NCI-H1105 treated with DMSO at 0.1 percent for 48 hours (cell line): ENCODE results near the gene SGCE.
"Not testable (repeated sequence)": the region's sequence is repeated elsewhere in the genome, so short reads cannot be mapped to it uniquely, and the experiment has no call there.

Experiments used
- DNase-seq: peaks from one replicate; lab custom pipeline; 2025; lab: John Stamatoyannopoulos, UW

SGCE gene, protein sequence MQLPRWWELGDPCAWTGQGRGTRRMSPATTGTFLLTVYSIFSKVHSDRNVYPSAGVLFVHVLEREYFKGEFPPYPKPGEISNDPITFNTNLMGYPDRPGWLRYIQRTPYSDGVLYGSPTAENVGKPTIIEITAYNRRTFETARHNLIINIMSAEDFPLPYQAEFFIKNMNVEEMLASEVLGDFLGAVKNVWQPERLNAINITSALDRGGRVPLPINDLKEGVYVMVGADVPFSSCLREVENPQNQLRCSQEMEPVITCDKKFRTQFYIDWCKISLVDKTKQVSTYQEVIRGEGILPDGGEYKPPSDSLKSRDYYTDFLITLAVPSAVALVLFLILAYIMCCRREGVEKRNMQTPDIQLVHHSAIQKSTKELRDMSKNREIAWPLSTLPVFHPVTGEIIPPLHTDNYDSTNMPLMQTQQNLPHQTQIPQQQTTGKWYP

DNA sequence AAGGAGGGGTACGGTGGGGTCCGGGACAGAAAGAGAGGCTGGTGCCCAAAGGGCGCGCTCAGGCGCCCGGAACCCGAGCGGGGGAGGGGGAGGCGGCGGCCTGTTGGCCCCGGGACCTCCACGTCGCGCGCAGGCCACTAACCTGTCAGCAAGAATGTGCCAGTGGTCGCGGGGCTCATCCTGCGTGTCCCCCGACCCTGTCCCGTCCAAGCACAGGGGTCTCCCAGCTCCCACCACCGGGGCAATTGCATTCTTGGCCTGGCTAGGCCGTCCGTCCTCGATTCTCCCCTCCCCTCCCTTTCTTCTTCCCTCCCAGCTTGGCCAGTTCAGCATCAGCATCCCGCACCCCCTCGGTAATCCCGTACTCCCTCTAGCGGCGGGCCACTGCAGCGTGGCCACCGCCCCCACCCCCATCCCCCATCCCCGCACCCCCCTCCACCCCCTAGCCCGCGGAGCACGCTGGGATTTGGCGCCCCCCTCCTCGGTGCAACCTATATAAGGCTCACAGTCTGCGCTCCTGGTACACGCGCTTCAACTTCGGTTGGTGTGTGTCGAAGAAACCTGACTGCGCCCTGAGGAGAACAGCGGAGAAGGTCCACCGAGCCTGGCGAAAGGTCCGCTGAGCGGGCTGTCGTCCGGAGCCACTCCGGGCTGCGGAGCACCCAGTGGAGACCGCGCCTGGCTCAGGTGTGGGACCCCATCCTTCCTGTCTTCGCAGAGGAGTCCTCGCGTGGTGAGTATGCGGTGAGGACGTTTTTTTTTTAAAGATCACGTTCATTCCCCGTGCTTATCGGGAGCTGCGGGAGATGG is at the start of gene SGCE:
SGCE (minus strand) TSS at position 286 of the 810 bp plus-strand sequence; CDS start at position 251, 35 bp downstream.
- peak; percentile 78 for DNase-seq

DNA sequence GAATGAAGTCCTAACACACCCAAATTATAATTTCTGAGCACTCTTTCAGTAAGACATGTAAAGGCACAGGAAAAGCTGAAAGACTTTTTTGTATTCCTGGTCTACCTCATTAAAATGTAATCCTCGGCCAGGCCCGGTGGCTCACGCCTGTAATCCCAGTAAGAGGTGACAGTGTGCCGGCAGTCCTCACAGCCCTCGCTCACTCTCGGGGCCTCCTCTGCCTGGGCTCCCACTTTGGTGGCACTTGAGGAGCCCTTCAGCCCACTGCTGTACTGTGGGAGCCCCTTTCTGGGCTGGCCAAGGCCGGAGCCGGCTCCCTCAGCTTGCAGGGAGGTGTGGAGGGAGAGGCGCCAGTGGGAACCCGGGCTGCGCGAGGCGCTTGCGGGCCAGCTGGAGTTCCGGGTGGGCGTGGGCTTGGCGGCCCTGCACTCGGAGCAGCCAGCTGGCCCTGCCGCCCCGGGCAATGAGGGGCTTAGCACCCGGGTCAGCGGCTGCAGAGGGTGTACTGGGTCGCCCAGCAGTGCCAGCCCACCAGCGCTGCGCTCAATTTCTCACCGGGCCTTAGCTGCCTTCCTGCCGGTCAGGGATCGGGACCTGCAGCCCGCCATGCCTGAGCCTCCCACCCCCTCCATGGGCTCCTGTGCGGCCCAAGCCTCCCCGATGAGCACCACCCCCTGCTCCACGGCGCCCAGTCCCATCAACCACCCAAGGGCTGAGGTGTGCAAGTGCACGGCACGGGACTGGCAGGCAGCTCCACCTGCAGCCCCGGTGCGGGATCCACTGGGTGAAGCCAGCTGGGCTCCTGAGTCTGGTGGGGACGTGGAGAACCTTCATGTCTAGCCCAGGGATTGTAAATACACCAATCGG is 49.5 kb upstream of the SGCE start:
- not testable (repeated sequence) for DNase-seq

DNA sequence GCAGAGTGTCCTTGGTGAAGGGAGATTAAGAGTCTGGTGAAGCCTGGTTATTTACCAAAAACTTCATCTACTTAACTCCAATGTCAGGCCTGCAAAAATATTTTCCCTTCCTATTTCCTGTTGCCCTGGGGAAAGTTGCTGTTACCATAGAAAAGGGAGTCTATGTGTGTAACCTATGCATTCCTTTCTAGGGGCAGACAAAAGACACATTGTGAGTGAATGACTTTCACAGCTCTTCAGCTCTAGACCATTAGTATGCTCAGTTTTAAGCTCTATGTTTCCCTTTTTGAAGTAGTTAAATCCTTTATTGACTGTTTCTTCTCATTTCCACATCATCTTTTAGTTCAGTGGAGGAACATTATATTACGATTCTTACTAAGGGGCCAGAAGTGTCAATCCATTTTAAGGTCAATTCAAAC is 45.6 kb upstream of the SGCE start:
- DNase-seq = no peak

DNA sequence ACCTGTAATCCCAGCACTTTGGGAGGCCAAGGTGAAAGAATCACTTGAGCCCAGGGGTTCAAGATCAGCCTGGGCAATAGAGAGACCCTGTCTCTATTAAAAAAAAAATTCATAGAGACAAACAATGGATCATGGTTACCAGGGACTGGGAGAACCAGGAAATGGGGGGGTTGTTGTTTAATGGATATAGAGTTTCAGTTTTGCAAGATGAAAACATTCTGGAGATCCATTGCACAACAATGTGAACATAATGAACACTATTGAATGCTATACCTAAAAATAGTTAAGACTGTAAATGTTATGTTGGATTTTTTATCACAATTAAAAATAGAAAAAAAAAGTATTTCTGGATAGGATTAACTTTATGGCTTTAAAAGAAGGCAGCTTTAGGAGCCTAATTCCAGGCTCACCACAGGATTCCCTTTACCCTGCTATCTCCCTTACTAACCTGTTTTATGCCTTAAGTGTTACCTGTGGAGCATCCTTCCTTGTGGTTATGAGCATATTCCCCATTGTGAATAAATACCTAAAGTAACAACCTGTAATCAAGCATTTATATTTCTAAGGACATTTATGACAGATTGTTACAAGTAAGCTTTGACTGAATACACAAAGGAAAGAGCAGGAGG is 45.1 kb upstream of the SGCE start:
- no peak for DNase-seq

DNA sequence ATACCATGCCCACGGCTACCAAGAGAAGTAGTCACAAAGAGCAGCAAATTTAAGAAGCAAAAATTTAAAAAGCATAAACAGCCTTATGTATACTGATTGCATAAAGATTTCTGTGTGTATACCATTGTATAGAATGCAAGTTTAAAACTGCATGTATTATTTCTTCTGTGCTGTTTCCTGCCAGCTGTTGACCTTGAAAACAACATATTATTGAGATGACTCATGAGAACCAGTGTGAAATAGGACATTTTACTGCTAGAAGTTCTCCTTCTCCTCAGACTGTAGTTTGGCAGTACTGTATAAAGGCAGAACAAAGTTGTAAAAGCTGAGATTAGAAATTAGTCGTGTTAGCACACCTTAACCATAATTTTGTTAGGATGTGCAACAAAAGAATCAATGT is 42.3 kb upstream of the SGCE start:
- DNase-seq = no peak

DNA sequence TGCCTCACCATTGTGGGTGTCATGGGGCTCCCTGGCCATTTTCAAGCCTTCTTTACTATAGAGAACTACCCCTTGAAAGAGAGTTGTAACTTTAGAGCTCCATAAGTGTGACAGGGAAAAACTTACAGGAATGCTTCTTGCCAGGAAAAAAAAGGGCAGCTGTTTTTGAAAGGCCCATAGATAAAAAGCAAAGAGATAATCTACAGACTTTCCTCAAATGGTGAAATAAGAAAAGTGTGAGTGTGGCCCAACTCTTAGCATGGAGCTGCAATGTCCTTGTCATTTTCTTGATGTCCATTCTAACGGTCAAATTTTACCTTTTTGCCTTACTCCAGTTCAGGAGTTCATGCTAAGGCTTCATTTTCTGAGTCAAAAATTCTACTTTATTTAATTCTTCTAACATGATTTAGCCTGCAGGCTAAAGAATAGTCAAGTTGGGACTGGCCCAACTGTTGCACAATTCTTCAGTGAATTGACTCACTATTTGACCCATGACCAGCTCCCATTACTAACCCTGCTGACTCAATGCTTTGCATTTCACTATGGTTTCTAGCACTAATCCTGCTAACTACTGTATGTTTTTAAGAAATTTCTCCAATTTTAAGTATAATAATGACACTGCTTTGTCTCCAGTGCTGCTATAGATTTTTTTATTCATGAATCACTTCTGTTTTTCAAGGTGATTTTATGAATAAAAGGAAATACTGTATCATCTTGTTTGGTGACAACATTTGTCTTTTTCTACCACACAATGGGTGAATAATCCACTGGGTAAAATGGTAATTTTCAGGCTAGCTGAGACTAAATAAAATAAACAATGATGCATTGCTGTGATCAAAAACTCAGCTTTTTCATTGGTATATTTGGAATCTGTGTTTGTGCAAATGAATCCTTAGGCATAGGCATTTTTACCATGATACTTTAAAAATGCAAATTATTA is 41.4 kb upstream of the SGCE start:
- no peak for DNase-seq

DNA sequence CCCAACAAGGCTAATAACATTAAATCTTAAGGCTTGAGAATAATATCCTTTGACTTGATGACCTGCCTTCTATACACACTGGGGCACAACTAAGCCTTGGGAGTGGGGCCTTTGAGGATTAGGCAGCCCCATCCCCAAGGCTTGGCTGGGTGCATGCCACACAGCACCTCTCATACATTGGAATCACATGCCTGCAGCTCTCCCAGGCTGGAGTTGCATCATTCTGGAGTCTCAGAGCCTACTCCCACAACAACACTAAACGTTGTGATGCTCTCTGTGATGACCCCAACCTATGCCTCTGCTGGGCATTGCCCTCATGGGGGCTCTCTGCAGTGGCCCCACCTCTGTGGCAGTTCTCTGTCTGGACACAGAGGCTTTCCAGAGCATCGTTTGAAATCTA is 31.9 kb upstream of the SGCE start:
- DNase-seq = no peak

DNA sequence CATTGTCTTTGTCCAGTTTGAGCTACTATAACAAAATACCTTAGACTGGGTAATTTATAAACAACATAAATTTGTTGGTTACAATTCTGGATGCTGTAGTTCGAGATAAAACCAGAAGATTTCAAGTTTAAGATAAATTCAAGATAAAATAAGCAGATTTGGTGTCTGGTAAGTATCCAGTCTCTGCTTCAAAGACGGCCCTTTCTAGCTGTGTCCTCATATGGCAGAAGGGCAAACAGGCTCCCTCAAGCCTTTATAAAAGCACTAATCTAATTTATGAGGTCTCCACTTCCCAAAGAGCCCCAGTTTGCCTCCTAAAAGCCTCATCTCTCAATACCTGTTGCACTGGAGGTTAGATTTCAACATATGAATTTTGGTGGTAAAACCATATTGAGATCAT is 31.1 kb upstream of the SGCE start:
- DNase-seq = no peak

DNA sequence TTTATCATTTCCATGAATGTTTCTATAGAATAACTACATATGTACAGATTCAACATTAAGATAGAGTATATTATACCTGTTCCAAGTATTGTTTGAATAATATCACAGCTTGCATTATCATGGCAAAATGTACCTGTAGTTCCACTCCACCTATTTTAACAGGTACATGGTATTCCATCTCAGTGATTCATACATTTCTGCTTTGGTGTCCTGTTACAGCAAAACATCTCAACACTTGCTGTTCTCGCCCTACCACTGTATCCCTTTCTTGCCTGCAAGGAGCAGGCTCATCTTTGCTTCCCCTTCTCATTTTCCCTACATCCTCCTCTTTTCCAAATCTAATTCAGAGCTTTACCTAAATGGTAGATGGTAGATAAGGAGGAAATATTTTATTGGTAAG is 27.1 kb upstream of the SGCE start:
- no peak for DNase-seq

DNA sequence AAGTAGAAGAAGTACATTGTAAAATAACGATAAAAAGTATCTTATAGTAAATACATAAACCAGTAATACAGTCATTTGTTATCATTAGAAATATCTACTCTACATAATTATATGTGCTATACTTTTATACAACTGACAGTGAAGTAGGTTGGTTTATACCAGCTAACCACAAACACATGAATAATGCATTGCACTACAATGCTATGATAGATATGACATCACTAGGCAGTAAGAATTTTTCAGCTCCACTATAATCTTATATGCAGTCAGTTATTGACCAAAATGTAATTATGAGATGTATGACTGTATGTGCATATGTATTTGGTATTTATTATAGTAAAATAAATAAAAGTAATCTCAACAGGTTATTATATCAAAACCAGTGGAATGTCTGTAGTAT is 23.4 kb upstream of the SGCE start:
- DNase-seq = no peak

DNA sequence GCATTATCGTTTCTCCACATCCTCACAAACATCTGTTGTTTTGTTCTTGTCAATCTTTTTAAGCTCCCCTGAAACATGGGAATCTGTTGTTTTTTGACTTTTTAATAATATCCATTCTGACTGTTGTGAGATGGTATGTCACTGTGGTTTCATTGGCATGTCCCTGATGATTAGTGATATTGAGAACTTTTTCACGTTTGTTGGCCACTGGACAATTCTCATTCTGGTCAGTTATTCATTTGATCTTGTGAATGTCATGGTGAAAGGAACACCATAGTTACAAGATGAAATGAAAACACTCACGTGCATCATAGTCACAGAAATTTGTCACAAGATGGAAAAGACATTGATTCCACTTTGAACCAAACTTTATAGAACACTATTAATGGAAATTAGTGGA is 20.5 kb upstream of the SGCE start:
- no peak for DNase-seq

DNA sequence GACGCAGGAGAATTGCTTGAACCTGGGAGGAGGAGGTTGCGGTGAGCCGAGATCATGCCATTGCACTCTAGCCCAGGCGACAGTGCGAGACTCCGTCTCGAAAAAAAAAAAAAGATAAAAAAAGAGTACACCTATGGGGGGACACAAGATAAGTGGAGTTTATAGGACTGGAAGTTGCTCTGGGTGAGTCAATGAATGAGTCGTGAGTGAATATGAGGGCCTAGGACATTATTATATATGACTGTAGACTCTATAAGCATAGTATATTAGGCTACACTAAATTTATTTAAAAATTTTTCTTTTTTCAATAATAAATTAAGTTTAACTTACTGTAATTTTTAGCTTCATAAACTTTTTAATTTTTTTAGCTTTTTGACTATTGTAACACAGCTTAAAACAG is 19.4 kb upstream of the SGCE start:
- DNase-seq = no peak

DNA sequence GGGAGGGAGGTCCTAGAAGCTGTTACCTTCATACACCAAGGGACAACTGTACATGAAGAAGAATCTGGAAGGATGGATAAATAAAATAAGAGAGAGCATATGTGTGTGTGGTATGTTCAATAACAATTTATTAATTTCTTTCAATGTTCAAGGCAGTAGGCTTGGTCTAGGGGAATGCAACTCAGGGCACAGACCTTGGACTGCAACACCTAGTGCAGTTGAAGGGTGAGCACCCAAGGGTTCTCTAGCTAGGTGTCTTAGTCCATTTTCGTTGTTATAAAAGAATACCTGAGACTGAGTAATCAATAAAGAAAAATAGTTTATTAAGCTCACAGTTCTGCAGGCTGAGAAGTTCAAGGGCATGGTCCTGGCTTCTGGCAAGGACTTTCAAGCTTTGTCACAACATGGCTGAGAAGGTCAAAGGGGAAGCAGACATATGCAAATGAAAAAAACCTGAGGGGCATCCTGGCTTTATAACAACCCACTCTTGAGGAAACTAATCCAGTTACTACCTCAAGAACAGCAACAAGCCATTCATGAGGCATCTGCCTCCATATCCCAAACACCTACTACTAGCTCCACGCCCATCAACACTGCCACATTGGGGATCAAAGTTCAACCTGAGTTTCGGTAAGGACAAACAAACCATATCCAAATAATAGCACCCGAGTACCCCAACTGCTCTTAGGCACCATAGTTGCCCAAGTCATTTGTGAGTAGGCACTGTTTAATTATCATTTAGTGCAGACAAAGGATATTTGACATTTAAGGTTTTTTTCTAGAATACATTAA is 15.7 kb upstream of the SGCE start:
- no peak for DNase-seq

DNA sequence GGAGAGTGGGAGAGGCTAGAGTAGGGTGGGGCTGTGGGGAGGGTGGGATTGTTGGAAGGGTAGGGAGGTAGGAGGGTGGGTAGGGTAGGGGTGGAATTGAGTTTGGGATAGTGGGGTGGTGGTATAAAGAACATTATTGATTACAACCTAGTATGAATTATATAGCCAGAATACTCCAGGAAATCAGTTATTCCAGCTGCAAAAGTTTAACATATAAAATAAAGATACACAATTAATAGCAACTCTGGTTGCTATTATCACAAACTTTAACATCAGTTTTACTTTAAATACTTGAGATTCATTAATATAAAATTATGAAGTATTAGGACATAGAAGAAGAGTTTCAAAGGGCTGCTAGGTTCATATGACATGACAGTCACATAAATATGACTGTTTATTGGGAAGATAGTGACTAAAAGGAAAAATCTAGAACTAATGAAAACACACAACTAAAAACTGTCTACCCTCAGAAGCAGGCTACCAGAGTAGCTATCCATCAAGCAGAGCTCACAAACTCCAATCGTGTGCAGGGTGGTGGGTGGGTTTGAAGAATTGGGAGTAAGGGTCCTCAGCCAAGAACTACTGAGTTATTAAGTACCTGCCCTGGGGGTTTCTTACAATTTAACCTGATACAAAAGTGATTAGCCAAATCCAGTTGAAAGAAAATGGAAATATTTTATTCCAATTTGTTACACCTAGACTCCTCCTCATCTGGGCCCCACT is 14.0 kb upstream of the SGCE start:
- no peak for DNase-seq

DNA sequence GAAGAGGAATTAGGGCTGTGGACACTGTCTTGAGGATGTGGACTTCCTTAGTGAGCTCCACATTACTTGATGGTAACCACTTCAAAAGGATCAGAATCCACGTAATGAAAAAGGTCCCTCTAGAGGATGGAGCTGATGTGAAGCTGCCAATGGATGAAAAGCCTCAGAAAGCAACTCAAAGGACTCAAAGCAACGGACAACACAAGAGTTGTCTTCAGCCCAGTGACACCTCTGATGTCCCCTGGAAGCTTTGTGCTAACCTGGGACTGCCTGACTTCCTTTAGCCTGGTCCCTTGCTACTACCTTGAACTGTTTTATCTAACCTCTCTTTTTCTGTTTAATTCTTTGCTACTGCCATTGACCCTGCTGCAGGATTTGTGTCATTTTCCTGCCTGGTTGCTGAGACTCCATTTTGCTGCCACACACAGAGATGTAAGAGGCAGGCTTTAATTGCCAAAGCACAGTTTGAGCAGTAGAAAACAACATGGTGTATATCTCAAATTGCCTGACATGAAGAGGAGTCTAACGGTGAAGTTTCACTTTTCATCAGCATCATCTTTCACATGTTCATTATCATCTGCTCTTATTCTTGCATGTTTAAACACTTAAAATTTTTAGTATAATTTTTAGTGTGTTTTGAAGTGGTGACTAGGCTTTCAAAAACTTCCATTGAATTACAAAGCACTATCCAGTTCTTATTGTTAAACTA is 11.1 kb upstream of the SGCE start:
- DNase-seq = no peak

DNA sequence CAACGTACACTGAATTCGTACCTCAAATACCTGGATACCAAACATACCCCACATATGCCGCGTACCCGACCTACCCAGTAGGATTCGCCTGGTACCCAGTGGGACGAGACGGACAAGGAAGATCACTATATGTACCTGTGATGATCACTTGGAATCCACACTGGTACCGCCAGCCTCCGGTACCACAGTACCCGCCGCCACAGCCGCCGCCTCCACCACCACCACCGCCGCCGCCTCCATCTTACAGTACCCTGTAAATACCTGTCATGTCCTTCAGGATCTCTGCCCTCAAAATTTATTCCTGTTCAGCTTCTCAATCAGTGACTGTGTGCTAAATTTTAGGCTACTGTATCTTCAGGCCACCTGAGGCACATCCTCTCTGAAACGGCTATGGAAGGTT is 9.5 kb upstream of the SGCE start:
- DNase-seq = no peak

DNA sequence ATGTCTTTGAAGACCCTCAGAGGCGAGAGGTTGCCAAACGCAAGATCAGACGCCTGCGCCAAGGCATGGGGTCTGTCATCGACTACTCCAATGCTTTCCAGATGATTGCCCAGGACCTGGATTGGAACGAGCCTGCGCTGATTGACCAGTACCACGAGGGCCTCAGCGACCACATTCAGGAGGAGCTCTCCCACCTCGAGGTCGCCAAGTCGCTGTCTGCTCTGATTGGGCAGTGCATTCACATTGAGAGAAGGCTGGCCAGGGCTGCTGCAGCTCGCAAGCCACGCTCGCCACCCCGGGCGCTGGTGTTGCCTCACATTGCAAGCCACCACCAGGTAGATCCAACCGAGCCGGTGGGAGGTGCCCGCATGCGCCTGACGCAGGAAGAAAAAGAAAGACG is 8.1 kb upstream of the SGCE start:
- DNase-seq = no peak

DNA sequence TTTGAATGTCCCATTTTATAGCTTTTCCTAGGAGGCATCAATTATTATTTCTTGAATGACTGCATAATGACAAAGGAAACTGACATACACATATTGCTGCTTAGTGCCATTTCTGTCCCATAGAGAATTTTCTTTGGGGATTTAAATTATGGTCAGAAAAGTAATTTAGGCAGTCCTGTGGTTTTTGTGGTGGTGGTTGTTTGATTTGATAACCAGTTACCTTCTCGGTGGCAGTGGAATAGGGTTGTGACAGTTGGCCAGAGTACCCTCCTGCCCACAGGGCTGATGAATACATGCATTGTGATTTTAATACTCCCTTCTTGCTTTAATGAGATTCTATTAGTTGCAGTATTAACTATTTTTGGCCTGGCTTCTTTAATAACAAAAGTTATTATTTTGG is 6.6 kb upstream of the SGCE start:
- no peak for DNase-seq

DNA sequence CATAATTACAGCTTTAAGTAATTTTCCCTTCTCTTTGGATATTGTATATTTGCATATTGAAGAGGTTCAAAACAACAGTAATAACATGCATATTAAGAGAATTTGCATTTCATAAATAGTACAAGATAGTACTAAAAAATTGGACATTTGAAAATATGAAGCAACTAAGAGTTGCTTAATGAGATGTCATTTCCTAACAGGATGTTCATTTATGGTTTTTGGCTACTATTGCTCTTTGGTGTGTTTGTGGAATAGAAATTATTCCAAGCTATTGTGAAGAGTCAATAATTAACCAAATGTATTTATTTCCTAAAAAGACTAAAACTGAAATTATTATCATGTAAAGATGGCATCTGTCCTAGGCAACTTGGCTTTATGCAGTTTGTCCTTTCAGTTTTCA is 4.1 kb upstream of the SGCE start:
- no peak for DNase-seq
